ENCODE data around the gene ROPN1. TPM values are rescaled to one million over a fixed set of nuclear protein-coding genes. Genes with fewer than 3 reads are reported as not detected.
"Not testable (repeated sequence)": the region's sequence is repeated elsewhere in the genome, so short reads cannot be mapped to it uniquely, and the experiment has no call there.

Gene ROPN1
- not detected in 2 replicates for total RNA-seq

DNA sequence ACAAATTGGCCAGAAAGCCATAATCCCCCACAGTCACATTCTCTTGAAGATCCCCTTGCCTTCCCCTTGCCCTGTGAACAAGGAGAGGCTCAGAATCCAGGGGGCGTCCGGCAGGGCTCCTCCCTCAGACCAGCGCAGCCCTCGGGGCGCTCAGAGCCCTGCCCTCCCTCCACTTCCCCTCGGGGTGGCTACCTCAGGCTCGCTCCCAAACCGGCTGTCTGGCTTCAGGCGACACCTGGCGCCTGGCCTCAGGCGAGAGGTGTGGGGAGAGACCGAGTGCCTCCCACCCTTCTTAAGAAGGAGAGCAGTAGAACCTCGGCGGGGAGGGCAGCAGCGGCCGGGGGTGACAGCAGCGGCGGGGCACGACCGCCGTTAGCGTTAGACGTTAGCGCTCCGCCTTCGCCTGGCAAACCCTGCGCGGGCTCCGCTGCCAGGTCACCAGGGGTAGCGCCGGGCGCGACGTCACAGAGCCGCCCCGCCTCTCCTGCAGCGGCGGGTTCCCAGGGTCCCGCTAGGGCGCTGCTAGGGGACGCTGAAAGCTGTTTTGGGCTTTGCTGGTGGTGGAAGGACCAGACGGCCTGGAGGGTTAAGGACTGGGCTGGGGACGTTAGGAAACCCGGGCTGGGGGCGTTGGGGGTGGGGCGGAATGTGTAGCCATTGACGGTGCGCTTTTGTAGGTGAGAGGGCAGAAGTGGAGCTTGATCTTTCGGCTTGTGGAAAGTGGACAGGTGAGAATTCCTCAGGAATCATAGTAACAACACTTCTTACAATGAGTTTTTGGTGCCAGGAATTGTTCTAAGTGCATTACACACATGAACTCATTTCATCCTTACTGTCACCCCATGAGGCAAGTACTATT lies at the start of gene ROPN1:
Gene ROPN1, minus strand, starts transcription at position 395 of the 859 bp plus-strand sequence. CDS start 11,643 bp downstream, outside the sequence.
- not testable (repeated sequence) for DNase-seq (ENCODE audit: low read depth, low spot score)

DNA sequence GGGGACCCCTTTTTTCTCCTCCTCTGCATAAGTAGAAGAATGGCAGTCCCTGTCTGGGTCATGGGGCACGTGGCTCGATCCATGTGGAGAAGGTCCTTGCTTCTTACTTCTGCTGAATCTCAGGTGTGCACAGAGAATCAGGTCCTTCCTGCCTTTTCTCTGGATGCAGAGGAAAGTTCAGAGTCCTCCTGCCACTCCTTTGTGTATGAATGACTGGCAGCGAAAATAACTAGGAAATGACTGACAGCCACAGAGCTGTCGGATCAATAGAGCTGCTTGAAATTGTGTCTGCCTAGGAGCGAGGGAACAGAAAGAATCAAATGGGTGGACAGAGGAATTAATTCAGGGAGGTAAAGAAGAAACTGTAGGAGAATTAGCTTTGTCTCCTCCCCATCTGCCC lies 49.6 kb upstream of the ROPN1 start:
- no peak for DNase-seq (ENCODE audit: low read depth, low spot score)

DNA sequence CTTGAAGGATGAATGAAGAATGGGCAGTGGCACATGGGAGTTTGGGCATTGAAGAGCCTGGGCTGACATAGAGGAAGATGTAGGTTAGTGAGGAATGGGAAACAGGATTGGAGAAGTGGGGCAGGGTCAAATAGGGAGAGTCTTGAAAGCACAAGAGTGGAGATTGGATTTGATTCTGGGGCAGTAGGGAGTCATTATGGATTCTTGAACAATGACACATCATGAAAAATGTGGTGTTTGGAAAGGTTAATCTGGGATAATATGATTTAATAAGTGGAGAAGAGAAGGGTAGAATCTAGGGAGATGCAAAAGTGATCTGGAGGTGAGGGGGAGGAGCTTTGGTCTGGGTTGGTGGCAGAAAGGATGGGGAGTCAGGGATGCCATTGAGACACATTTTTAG lies 45.4 kb upstream of the ROPN1 start:
- no peak for DNase-seq (ENCODE audit: low read depth, low spot score)

DNA sequence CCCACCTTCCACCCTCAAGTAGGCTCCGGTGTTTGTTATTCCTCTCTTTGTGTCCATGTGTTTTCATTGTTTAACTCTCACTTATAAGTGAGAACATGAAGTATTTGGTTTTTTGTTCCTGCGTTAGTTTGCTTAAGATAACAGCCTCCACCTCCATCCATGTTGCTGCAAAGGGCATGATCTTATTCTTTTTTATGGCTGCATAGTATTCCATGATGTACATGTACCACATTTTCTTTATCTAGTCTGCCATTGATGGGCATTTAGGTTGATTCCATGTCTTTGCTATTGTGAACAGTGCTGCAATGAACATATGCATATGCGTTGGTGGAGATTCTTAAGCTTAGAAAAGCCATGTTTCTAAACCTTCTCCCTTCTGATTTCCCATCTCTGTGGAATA lies 44.3 kb upstream of the ROPN1 start:
- DNase-seq (ENCODE audit: low read depth, low spot score): not testable (repeated sequence)

DNA sequence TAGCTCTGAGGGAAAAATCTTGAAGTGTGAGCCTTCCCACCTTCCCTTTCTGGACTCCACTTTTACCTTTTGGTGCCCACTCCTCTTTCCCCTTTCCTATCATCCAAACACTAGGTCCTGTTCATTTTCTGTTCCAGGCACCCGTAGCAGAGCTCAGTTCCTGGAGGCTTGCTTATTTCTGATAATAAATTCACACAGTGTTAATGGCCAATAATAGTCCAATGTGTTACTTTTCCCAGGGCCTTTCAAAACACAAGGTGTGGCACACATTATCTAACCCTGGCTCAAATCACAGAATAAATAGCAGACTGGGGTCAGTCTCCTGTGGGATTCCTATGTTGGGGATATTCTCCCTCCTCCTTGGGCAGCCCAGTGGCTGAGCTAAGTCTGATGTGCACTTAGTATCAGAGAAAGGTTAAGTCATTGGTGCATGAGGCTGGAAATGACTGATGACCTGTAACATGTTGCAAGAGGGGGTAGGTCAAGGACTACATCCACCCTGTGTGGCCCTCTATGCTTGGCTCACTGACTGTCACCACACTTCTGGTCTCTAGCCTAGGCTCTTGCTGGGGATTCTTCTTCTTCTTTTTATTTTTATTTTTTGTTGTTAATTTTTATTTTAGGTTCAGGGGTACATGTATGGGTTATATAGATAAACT lies 43.7 kb upstream of the ROPN1 start:
- DNase-seq (ENCODE audit: low read depth, low spot score): no peak

DNA sequence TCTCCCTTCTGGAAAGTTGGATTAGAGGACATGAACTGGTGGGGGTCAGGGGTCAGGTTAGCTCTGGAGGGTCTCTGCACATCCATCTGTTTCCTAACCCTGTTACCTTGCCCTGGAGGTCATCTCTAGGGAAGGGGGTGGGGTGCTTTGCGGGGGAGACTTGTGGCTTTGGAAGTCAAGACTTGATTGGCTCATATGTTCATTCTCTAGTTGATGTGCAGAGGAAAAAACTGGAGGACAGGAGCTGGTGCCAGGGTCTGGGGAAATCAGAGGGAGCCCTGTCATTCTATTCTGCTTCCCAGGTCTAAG lies 42.9 kb upstream of the ROPN1 start:
- no peak for DNase-seq (ENCODE audit: low read depth, low spot score)

DNA sequence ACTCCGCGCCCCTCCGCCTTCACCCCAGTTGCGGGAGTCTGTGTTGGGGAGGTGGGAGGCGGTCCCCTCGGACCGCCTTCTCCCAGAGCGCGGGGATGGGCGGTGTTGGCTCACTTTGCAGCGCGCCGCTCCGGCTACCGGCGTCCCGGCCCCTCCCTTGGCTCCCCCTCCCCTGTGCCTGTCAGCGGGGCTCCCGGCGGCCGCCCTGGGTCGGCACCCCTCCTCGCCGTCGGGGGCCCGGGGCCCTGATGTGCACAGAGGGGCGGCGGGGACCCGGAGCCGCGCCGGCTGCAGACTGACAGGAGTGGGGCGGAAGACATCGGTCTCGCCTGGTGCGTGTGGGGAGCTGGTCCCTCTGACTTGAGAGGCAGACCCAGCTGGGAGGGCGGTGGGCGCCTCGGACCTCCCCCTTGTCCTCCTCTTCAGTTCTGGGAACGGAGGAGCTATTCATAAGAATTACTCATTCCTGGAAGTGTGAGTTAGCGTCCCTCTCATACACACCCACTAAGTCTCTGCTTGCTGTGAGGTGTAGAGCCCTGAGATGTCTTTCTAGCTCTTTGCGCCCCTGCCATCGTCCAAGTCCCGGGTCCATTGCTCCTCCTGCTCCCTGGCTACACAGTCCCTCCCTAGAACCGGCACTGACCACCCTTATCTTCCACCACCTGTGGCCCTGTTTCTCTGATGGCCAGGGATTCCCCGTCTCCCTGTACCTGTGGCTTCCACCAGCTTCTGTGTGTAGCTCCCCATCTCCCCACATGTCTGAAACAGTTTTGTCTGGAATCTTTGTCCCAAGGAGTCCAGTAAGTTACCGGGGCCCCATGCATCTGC lies 42.3 kb upstream of the ROPN1 start:
- DNase-seq (ENCODE audit: low read depth, low spot score): no peak

DNA sequence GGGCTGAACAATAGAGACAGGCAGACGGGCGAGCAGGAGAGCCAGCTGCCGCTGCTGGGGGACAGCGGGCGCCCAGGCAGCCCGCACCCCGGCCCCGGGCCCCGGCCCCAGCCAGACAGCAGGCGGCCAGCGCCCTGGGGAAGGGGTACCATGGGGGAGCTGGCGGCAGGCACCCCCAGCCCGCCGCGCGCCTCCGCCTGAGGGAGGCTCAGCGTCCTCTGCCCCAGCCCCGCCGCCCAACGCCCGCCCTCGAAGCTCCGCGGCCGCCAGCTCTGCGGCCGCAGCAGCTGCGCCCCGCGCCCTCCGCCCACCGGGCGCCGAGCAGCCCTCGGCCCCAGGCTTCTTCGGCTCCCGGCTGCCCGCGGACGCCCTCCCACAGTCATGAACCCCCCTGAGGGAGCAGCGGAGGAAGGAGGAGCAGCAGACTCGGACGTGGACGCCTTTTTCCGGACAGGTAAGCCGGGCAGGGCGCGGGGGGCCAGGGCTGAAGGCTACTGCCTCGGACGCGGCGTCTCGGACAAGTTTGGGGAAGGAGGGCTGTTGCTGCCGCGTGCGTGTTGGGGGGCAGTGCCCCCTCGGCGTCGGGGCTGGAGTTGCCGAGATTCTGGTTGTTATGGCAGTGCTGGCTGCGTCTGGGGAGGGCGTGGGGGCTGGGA lies 41.6 kb upstream of the ROPN1 start, which contains the start of gene KALRN:
Gene KALRN, plus strand, starts transcription at position 10 of the 656 bp plus-strand sequence.
- DNase-seq (ENCODE audit: low read depth, low spot score): no peak

DNA sequence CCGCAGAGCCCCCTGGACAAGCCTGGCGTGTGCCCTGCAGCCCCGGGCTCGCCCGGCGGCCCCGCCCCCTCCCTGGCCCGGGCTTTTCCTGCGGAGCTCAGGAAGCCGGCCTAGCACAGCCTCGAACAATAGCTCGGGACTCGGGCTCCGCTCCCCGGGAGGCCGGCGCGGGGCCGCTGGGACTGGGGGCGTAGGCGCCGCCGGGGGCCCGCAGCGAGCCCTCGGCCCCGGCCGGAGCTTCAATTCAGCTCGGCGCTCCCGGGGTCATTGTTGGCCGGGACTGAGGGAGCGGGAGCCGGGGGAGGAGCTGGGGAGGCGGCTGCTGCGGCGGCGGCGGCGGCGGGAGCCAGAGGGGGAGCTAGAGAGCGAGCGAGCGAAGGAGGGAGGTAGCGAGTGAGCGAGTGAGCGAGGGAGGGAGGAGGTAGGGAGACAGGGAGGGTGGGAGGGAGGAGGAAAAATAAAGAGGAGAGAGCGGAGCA lies 41.0 kb upstream of the ROPN1 start:
- DNase-seq (ENCODE audit: low read depth, low spot score): peak; percentile 46

DNA sequence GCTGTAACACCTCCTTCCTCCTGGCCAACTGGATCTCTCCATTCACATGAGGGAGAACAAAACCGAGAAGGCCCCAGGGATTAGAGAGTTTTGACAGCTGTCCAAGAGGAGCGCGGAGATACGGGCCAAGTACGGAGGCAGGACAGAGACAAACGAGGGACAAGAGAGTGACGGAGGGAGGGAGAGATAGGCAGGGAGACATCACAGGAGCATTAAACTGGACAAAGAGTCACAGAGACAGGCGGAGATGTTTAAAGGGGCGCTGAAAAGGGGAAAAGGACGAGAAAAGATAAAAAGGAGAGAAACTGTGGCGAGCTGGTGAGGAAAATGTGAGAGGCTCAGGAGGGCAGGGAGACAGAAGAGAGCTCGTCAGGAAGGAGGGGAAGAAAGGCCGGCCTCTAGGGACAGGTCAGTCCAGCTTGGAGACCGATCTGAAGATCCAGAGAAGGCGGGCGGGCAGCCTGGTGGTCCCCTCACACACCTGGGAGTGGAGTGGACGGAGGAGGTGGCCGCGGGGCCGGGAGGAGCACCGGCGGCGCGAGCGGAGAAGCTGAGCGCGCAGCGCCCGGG lies 40.5 kb upstream of the ROPN1 start:
- no peak for DNase-seq (ENCODE audit: low read depth, low spot score)

DNA sequence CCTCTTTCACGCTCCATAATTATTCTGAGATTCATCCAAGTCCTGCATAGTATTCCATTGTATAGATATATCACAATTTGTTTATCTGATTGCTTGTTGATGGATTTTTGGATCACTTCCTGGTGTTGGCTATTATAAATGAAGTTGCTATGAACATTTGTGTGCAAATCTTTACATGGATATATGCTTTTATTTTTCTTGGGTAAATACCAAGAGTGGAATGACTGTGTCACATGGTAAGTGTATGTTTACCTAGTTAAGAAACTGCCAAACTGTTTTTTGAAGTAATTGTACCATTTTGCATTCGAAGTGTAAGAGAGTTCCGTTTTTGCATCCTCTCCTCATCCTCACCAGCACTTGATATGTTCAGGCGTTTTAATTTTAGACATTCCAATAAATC lies 34.6 kb upstream of the ROPN1 start:
- no peak for DNase-seq (ENCODE audit: low read depth, low spot score)

DNA sequence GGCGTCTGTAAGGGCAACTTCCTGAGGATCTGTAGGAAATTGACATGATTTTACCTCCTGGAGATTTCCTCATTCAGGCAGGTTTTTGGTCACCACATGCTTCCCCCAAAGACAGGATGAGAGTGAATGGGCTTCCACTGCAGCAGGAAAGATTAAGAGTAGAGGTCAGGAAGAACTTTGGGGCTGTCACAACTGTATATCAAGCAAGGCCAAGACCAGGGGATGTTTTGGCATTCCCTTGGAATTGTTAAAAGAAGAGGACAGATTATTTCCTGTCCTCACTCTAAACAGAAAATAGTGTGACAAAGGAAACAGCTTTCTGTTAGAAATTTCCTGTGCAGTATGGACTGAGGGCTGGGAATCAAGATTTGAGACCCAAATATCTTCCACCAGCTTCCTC lies 31.6 kb upstream of the ROPN1 start:
- DNase-seq (ENCODE audit: low read depth, low spot score): not testable (repeated sequence)

DNA sequence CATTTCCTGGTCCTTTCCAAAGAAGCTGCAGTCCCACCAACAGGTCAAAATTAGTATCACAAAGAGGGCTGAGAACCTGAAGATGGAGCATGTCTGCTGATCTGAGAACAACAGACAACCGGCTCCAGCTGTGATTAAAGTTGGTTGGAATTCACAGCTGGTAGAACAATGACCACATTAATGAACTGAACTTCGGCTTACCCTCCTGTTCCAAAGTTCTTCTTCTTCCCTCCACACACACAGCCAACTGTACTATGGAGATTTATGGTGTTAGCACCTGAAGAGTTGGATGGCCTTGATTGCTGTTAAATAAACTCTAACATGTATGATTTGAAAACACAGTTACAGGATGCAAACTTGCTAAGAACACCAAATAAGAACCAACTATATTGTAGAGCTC lies 27.4 kb upstream of the ROPN1 start:
- no peak for DNase-seq (ENCODE audit: low read depth, low spot score)

DNA sequence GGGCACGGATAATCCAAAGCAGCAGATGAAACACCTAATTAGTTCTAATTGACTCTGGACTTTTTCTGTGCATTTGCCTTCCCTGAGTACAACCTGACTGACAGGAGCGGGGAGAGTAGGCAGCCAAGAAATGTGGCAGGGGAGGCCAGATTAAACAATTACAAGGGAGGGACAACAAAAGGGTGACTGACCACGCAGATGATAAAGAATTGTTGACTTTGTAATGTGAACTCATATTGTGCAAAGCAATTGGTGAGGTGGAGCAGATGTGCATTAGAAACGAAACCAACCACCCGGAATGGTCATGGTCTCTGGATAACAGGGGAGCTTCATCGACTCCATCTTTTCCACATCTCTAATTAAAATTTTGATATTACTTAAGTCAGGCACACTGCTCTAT lies 25.6 kb upstream of the ROPN1 start:
- DNase-seq (ENCODE audit: low read depth, low spot score): not testable (repeated sequence)

DNA sequence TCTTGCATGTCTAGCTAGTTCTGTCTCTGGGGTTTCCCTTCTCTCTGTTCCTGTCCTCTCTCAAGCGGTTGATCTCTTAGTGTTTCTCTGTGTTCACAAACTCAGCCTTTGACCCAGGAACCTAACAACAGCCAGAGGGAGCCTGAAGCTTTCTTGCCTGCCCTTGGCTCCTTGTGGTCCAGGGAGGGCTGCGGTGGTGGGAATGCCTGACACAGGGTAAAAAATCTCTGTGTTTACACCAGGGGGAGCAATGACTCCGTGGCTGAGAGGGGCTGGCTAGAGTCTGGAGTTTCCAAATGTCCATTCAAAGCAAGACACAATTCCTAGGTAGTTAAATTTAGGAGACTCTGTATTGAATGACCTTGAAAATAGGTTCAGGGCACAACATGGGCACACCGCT lies 24.6 kb upstream of the ROPN1 start:
- not testable (repeated sequence) for DNase-seq (ENCODE audit: low read depth, low spot score)

DNA sequence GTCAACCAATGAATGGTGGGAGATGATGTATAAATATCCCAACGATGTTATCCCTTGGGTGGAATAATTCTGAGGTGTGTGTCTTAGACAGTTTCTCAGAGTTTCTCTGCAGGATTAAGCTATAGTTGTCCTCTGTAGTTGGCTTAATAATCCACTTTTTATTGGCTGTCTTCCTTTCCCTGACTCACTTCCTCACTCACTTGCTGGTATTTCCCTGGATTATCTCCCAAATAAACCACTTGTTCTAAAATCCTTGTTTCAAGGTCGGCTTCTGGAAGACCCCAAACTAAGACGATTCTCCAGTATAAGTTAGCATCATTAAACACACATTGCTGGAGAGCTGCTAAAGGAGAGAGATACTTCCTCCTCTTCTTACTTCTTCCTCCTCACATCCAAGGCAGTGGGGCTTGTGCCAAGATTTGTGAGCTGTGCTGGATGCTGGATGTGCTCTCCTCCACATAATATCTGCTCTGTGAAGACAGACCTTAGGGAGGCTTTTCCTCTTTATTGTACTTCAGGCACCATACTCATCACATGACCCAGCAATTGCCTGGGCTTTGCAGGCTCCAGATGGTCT lies 22.5 kb upstream of the ROPN1 start:
- DNase-seq (ENCODE audit: low read depth, low spot score): no peak

DNA sequence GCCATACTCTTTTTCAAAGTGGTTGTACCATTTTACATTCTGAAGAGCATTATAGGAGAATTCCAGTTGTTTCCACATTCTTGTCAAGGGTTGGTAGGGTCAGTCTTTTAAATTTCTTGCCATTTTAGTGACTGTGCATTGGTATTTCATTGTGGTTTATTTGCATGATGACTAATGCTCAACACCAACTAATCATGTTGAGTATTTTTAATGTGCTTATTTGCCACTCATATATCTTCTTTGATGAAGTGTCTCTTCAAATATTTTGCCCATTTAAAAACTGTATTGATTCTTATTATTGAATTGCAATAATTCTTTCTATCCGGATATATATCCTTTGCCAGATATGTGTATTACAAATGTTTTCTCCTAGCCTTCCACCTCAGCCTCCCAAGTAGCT lies 16.4 kb upstream of the ROPN1 start:
- not testable (repeated sequence) for DNase-seq (ENCODE audit: low read depth, low spot score)

DNA sequence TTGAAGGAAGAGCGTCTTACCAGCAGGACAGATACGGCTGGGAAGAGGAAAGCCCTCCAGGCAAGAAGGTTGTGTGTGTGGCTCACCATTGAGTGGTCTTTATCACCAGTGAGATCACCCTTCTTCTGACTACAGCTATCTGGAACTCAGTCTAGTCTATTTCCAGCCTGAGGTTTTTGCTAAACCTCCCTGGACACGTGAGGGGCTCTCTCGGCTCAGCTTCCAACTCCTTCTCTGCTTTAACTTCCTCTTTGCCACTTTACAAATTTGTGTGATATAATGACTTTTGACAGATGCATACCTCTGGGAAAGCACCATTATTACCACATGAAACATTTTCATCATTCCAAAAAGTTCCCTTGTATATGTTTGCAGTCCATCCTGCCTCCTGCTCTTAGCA lies 15.3 kb upstream of the ROPN1 start:
- DNase-seq (ENCODE audit: low read depth, low spot score): no peak

DNA sequence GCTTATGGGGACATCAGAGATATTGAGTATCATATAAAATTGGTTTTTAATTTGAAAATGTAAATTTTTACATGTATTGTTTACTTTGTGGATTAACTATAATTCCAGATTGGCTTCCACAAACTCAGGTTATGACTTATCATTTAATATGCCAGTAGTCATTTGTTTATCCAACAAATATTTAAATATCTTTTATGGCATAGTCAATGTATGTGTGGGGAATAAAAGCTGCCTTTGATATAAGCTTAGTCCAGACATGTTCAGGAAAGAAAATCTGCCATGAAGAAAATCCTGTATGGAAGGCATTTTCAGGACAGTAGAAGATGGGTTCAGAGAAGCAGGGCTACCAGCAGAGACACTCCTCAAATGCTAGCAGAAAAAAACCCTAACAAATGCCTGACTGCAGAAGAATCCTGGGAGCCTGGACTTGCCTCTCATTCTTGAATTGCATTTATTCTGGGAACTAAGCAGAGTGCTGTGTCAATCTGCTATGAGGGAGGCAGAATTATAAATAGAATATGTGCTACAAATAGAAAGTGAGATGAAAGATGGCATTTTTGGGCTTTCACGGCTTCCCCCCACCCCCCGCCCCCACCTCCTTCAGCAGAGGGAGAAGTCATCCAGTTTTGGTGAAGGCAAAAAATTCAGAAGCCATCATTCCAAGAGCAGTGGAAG lies 10.6 kb upstream of the ROPN1 start:
- DNase-seq (ENCODE audit: low read depth, low spot score): not testable (repeated sequence)

DNA sequence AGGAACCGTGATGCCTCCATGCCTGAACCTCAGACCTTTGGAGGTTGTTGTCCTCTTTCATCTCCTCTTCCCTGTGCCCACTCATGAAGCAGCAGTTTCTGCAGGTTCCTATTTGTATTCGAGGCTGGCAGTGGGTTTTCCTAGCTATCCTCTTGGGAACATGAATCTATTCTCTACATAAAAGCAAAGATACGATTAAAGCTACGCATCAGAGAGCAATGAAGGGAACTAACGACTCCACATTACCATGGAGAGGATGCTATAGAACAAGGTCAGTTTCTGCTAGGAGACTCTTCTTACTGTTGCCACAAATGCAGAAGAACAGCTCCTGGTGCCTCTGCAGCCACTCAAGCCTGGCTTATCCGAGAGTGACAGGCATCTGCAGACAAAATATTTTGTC lies 9.4 kb upstream of the ROPN1 start:
- DNase-seq (ENCODE audit: low read depth, low spot score): not testable (repeated sequence)
